Uterus (tissue), 4 donors: ENCODE data around the gene IFNB1. TPM values are rescaled to one million over a fixed set of nuclear protein-coding genes. Genes with fewer than 3 reads are reported as not detected.
A peak's percentile ranks its signal among the peaks of the same experiment; 100 is the strongest.

ENCODE experiments used
- DNase-seq, 2 donors: peaks; one replicate each; pipeline ENCODE4 v3.0.0-alpha.2; 2019 to 2020
- H3K27ac ChIP-seq, 2 donors: fragments of 200-600 bp; sonication (generic); 1 replicate in 1 of 2; 2 replicates in 1 of 2; pipeline ENCODE4 v1.5.1; 2016 to 2018
- H3K27me3 ChIP-seq, 2 donors: fragments of 200-600 bp; sonication (generic); one replicate each; pipeline ENCODE4 v1.5.1; 2018 to 2019; ENCODE audit warnings: control low read depth in 1 of 2
- H3K36me3 ChIP-seq, 2 donors: fragments of 200-600 bp; sonication (generic); one replicate each; pipeline ENCODE4 v1.5.1; 2019; ENCODE audit warnings: control low read depth in 1 of 2
- H3K4me1 ChIP-seq, 2 donors: fragments of 200-600 bp; sonication (generic); one replicate each; pipeline ENCODE4 v1.5.1; 2018 to 2019; ENCODE audit warnings: control low read depth in 1 of 2
- H3K4me3 ChIP-seq, 2 donors: fragments of 200-600 bp; sonication (generic); 1 replicate in 1 of 2; 2 replicates in 1 of 2; pipeline ENCODE4 v1.5.1; 2018 to 2019; ENCODE audit warnings: mild to moderate bottlenecking in 1 of 2
- H3K9me3 ChIP-seq, 2 donors: fragments of 200-600 bp; sonication (generic); one replicate each; pipeline ENCODE4 v1.5.1; 2019; ENCODE audit warnings: control low read depth in 1 of 2
- CTCF ChIP-seq, 4 experiments: fragments of 200-600 bp in 2 of 4; fragments of 450-650 bp in 2 of 4; sonication (generic) in 2 of 4; IDR thresholded peaks; one replicate each; pipeline ENCODE4 v1.5.1; 2016 to 2019; ENCODE audit warnings: antibody characterized with exemption in 4 of 4, mild to moderate bottlenecking in 2 of 4, moderate library complexity in 1 of 4
- POLR2A ChIP-seq, 2 donors: fragments of 450-650 bp; IDR thresholded peaks; one replicate each; pipeline ENCODE4 v1.6.1; 2016; ENCODE audit warnings: antibody characterized with exemption in 2 of 2, mild to moderate bottlenecking in 1 of 2, moderate library complexity in 1 of 2
- intact Hi-C: fragments of 100-400 bp; cut with DNase I; formaldehyde crosslinking; loops from one replicate; pipeline ENCODE4 v1.15.1; 2023; ENCODE audit warnings: low total_unique reads
- total RNA-seq, 4 donors: library from RNA; depleted of rRNA in 3 of 4; stranded (reverse); fragments of >200 nt in 3 of 4; gene quantifications; one replicate each; pipeline versions ENCODE4 v1.1.0 to v1.2.4, GENCODE V29; 2014 to 2023
- donor health status: DM: yes; HTN: yes; CAD: no.

Gene IFNB1
- total RNA-seq, 4 donors from 2014 or later, result not detected

GRCh38 chr9:21075484-21075883 lies 2.3 kb downstream of the IFNB1 start:
- Histone ChIP-seq H3K4me1 (no peaks in the 10 kb centered on the region), H3K36me3 (no peaks in the 10 kb centered on the region), H3K9me3 (no peaks in the 10 kb centered on the region), H3K27me3 (no peaks in the 10 kb centered on the region), H3K27ac (no peak overlapping the region), H3K4me3 (no peak overlapping the region)
- no peak for TF ChIP-seq POLR2A (IDR thresholded peaks at IDR 0.05)
- intact Hi-C loops, result no loop called here
- no peak for DNase-seq

- H3K4me1 ChIP-seq, result no peaks in the 10 kb centered on the region
- no peak for DNase-seq
- TF ChIP-seq CTCF (IDR thresholded peaks at IDR 0.05), result no peak
- no peak for TF ChIP-seq POLR2A (IDR thresholded peaks at IDR 0.05)
- no peaks in the 10 kb centered on the region for H3K9me3 ChIP-seq
- H3K36me3 ChIP-seq, result no peaks in the 10 kb centered on the region
- intact Hi-C loops, result no loop called here
- H3K4me3 ChIP-seq, result no peak overlapping the region
- H3K27me3 ChIP-seq, result no peaks in the 10 kb centered on the region
- H3K27ac ChIP-seq, result no peak overlapping the region
Measured at GRCh38 chr9:21070906-21071305, 6.8 kb downstream of the IFNB1 start.

GRCh38 chr9:21070171-21070571 lies 7.6 kb downstream of the IFNB1 start:
- H3K27me3 ChIP-seq, result no peaks in the 10 kb centered on the region
- TF ChIP-seq CTCF (IDR thresholded peaks at IDR 0.05), result peak in 2 of 4 experiments; percentile 15 to 18
- TF ChIP-seq POLR2A (IDR thresholded peaks at IDR 0.05), result no peak
- no peaks in the 10 kb centered on the region for H3K9me3 ChIP-seq
- no peak overlapping the region for H3K4me3 ChIP-seq
- peak overlapping the region in 1 of 2 donors; percentile 57 for H3K27ac ChIP-seq
- H3K36me3 ChIP-seq, result no peaks in the 10 kb centered on the region
- H3K4me1 ChIP-seq, result no peaks in the 10 kb centered on the region
- peak; percentile 35 to 75 for DNase-seq
- intact Hi-C loops, result no loop called here

GRCh38 chr9:21060919-21061561 lies 16.7 kb downstream of the IFNB1 start:
- no peaks in the 10 kb centered on the region for H3K27me3 ChIP-seq
- no peak overlapping the region for H3K27ac ChIP-seq
- no peaks in the 10 kb centered on the region for H3K4me1 ChIP-seq
- no peaks in the 10 kb centered on the region for H3K9me3 ChIP-seq
- H3K36me3 ChIP-seq, result no peaks in the 10 kb centered on the region
- DNase-seq, result no peak
- intact Hi-C loops, result no loop called here
- no peak for TF ChIP-seq CTCF (IDR thresholded peaks at IDR 0.05)
- TF ChIP-seq POLR2A (IDR thresholded peaks at IDR 0.05), result no peak
- no peak overlapping the region for H3K4me3 ChIP-seq

- DNase-seq, result no peak
- no peaks in the 10 kb centered on the region for H3K4me1 ChIP-seq
- H3K27ac ChIP-seq, result no peak overlapping the region
- TF ChIP-seq POLR2A (IDR thresholded peaks at IDR 0.05), result no peak
- TF ChIP-seq CTCF (IDR thresholded peaks at IDR 0.05), result no peak
- intact Hi-C loops, result no loop called here
- no peak overlapping the region for H3K4me3 ChIP-seq
- H3K9me3 ChIP-seq, result no peaks in the 10 kb centered on the region
- no peaks in the 10 kb centered on the region for H3K36me3 ChIP-seq
- no peaks in the 10 kb centered on the region for H3K27me3 ChIP-seq
Measured at GRCh38 chr9:21056931-21057330, 20.8 kb downstream of the IFNB1 start.

- intact Hi-C loops, result no loop called here
- DNase-seq, result no peak
- Histone ChIP-seq H3K4me1 (no peaks in the 10 kb centered on the region), H3K9me3 (no peaks in the 10 kb centered on the region), H3K27me3 (no peaks in the 10 kb centered on the region), H3K36me3 (no peaks in the 10 kb centered on the region), H3K27ac (no peak overlapping the region), H3K4me3 (no peak overlapping the region)
- TF ChIP-seq POLR2A (IDR thresholded peaks at IDR 0.05) (no peak), CTCF (IDR thresholded peaks at IDR 0.05) (no peak)
Measured at GRCh38 chr9:21053851-21054250, 23.9 kb downstream of the IFNB1 start.
